Effector CD4-positive, alpha-beta T cell (primary cell): ENCODE data around the gene HOXD12. TPM values are rescaled to one million over a fixed set of nuclear protein-coding genes. Genes with fewer than 3 reads are reported as not detected.

Experiments used
- DNase-seq: peaks from one replicate; pipeline ENCODE4 v3.0.0-alpha.2; 2020
- total RNA-seq: gene quantifications from one replicate; lab custom pipeline; 2026; lab: John Stamatoyannopoulos, UW

Gene HOXD12
- total RNA-seq, result not detected

- DNase-seq, result no peak
Observed at GRCh38 chr2:176099728-176100546, at the start of gene HOXD12. Gene HOXD12, plus strand, starts transcription at chr2:176099795. Its CDS starts 7 bp downstream, at chr2:176099802.

- DNase-seq, result no peak
Observed at GRCh38 chr2:176056406-176056805, 43.2 kb upstream of the HOXD12 start.

GRCh38 chr2:176063958-176064357 lies 35.6 kb upstream of the HOXD12 start:
- no peak for DNase-seq

GRCh38 chr2:176066645-176067588 lies 32.7 kb upstream of the HOXD12 start:
- DNase-seq, result no peak

GRCh38 chr2:176067589-176068418 lies 31.8 kb upstream of the HOXD12 start:
- DNase-seq, result no peak

GRCh38 chr2:176068419-176068832 lies 31.2 kb upstream of the HOXD12 start:
- no peak for DNase-seq

- no peak for DNase-seq
Observed at GRCh38 chr2:176071330-176072291, 28.0 kb upstream of the HOXD12 start.

GRCh38 chr2:176072292-176072669 lies 27.3 kb upstream of the HOXD12 start:
- no peak for DNase-seq

- DNase-seq, result no peak
Observed at GRCh38 chr2:176072951-176073904, 26.4 kb upstream of the HOXD12 start.

- DNase-seq, result no peak
Observed at GRCh38 chr2:176074919-176075425, 24.6 kb upstream of the HOXD12 start.

- no peak for DNase-seq
Observed at GRCh38 chr2:176075481-176075880, 24.1 kb upstream of the HOXD12 start.

- no peak for DNase-seq
Observed at GRCh38 chr2:176076063-176076462, 23.5 kb upstream of the HOXD12 start.

GRCh38 chr2:176076796-176077195 lies 22.8 kb upstream of the HOXD12 start:
- DNase-seq, result no peak

- DNase-seq, result no peak
Observed at GRCh38 chr2:176078541-176079284, 20.9 kb upstream of the HOXD12 start.

- DNase-seq, result no peak
Observed at GRCh38 chr2:176079285-176079830, 20.2 kb upstream of the HOXD12 start.

GRCh38 chr2:176079831-176080539 lies 19.6 kb upstream of the HOXD12 start:
- no peak for DNase-seq

GRCh38 chr2:176080540-176081375 lies 18.8 kb upstream of the HOXD12 start:
- no peak for DNase-seq
